Measurements from ENCODE around the gene SIRT1.
"Not testable (repeated sequence)": the region's sequence is repeated elsewhere in the genome, so short reads cannot be mapped to it uniquely, and the experiment has no call there.

SIRT1 gene

GRCh38 chr10:67884313-67884841 is at the start of gene SIRT1:
SIRT1 (plus strand) TSS chr10:67884656; CDS start chr10:67884722, 66 bp downstream.
- in situ Hi-C loops (cut with MboI; ENCODE audit: low sequenced_read_pairs): no loop called here

DNA sequence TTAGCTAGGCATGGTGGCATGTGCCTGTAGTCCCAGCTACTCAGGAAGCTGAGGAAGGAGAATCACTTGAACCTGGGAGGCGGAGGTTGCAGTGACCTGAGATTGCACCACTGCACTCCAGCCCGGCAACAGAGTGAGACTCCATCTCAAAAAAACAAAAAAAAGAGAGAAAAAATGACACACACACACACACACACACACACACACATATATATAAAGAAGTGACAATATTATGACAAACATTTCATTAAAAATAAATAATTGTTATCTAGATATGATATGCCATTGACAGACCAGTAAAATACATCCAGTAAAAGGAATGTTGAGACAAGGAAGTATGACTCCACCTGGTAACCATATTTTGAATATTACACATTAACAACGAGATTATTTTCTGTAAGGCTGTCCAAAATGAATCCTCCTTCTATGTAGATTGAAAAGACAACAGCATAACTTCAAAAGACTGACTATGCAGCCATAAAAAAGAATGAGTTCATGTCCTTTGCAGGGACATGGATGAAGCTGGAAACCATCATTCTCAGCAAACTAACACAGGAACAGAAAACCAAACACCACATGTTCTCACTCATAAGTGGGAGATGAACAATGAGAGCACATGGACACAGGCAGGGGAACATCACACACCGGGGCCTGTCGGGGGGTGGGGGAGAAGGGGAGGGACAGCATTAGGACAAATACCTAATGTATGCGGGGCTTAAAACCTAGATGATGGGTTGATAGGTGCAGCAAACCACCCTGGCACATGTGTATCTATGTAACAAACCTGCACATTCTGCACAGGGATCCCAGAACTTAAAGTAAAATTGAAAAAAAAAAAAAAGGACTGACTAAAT is 48.7 kb upstream of the SIRT1 start:
- in situ Hi-C loops (cut with MboI; ENCODE audit: low sequenced_read_pairs): not testable (repeated sequence)

- in situ Hi-C loops (cut with MboI; ENCODE audit: low sequenced_read_pairs): no loop called here
Measured at GRCh38 chr10:67836488-67836887, 48.0 kb upstream of the SIRT1 start.

- in situ Hi-C loops (cut with MboI; ENCODE audit: low sequenced_read_pairs): no loop called here
Measured at GRCh38 chr10:67836972-67837371, 47.5 kb upstream of the SIRT1 start.

- in situ Hi-C loops (cut with MboI; ENCODE audit: low sequenced_read_pairs): no loop called here
Measured at GRCh38 chr10:67837541-67838314, 46.7 kb upstream of the SIRT1 start, which contains the start of gene DNAJC12. DNAJC12 (minus strand) TSS chr10:67838188; CDS start chr10:67838011, 177 bp downstream.

DNA sequence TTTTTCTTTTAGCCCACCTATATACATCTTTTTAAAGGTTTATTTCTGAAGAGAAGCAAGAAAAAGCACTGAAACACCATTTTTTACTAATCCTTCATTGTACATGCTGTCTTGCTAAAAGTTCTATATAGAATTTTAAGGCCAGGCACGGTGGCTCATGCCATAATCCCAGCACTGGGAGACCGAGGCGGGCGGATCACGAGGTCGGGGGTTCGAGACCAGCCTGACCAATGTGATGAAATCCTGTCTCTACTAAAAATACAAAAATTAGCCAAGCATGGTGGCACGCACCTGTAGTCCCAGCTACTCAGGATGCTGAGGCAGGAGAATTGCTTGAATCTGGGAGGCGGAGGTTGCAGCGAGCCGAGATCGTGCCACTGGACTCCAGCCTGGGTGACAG is 44.9 kb upstream of the SIRT1 start:
- in situ Hi-C loops (cut with MboI; ENCODE audit: low sequenced_read_pairs): not testable (repeated sequence)

- in situ Hi-C loops (cut with MboI; ENCODE audit: low sequenced_read_pairs): no loop called here
Measured at GRCh38 chr10:67839951-67840350, 44.5 kb upstream of the SIRT1 start.

DNA sequence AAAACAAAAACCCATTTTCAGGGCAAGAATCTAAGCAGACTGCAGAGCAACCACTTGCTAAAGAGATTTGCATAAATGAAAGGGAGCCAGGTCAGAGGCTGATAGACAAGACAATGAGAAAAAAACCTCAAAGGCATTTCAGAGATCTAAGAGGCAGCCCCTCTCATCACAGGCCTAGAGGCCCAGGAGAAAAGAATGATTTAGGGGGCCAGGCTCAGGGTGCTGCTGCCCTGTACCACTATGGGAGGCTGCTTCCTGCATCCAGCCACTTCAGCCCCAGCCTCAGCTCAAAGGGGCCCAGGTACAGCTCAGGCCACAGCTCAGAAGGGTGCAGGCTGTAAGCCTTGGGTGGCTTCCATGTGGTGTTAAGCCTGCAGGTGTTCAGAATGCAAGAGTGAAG is 42.7 kb upstream of the SIRT1 start:
- in situ Hi-C loops (cut with MboI; ENCODE audit: low sequenced_read_pairs): no loop called here

DNA sequence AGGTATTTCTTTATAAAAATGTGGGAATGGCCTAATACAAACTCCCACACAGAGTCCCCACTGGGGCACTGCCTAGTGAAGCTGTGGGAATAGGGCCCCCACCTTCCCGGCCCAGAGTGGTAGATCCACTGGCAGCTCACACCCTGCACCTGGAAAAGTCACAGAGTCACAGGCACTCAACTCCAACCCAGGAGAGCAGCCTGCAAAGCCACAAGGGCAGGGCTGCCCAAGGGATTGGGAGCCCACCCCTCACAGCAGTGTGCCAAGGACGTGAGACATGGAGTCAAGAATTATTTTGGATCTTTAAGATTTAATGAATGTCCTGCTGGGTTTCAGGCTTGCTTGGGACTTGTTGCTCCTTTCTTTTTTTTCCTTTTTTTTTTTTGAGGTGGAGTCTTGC is 41.2 kb upstream of the SIRT1 start:
- in situ Hi-C loops (cut with MboI; ENCODE audit: low sequenced_read_pairs): no loop called here

DNA sequence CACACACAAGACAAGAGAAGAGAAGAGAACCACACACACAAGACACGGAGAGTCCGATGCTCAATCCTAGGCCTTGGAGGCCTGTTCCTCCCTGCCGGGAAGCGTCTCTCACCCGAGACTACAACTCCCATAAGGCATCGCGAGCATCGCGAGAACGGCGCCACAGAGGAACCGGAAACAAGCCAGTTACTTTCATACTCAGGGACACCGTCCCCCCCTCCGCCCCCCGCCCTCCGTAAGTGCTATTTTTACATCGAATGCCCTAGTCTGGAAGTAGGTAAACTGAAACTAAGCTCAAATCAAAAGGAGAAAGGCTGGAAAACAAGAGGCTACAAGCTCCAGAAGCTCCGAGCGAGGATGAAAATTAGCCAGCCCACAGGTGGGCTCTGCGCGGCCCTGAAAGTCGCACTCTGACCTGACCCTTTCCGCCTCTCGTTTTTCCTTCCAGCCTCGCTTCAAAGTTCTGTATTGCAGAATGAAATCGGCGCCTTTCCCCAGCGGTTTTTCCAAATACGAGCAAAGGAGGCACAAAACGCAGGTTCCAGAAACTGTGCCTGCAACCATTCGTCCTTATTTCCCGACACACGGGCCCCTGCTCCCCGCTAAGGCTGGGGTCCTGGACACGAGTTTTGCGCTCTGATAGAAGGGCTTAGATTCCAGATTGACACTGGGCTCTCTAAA is 35.0 kb upstream of the SIRT1 start:
- in situ Hi-C loops (cut with MboI; ENCODE audit: low sequenced_read_pairs): no loop called here

DNA sequence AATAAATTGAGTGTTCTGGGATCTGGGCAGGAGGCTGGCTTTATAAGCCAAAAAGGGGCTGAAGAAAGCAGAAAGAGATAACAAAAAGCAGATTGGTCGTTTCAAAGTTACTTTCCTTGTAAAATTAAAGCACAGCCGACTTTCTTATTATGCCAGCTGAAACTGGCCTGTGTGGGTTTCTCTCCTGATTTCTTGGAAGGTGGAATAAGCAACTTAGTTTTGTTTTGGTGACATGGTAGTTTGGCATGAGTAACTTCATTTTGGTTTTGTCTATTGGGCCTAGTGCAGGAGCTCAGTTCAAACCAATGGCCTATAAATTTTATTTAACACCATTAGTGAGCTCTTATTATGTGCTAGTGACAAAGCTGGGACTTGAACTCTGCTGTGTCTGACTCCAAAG is 33.3 kb upstream of the SIRT1 start:
- in situ Hi-C loops (cut with MboI; ENCODE audit: low sequenced_read_pairs): no loop called here

GRCh38 chr10:67852761-67853160 is 31.7 kb upstream of the SIRT1 start:
- in situ Hi-C loops (cut with MboI; ENCODE audit: low sequenced_read_pairs): no loop called here

DNA sequence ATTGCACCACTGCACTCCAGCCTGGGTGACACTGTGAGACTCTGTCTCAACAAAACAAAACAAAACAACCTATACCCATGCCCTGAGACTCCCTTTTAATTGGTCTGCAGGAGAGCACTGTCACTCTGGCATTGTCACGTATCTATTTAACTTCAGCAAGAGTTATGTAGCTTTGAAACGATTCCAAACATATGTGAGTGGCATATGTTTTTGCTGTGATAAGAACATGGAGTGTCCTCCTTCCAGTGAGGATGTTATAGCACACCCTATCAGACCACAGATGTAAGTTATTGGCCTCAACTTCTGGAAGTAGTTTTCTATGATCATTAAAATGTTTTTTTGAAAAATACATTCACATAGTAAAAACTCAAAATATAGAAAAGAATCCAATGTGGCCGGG is 30.9 kb upstream of the SIRT1 start:
- in situ Hi-C loops (cut with MboI; ENCODE audit: low sequenced_read_pairs): no loop called here

DNA sequence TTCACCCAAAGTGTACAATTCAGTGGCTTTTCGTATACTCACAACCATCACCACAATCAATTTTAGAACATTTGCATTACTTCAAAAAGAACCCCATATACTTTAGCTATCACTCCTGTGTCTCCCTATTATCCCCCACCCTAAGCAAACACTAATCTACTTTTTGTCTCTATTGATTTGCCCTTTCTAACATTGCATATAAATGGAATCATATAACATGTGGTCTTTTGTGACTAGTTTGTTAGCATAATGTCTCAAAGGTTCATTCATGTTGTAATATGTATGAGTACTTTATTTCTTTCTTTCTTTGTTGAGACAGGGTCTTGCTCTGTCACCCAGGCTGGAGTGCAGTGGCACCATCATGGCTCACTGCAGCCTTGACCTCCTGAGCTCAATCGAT is 25.5 kb upstream of the SIRT1 start:
- in situ Hi-C loops (cut with MboI; ENCODE audit: low sequenced_read_pairs): no loop called here

GRCh38 chr10:67861750-67862432 is 22.6 kb upstream of the SIRT1 start:
- in situ Hi-C loops (cut with MboI; ENCODE audit: low sequenced_read_pairs): no loop called here

GRCh38 chr10:67863094-67863493 is 21.4 kb upstream of the SIRT1 start:
- in situ Hi-C loops (cut with MboI; ENCODE audit: low sequenced_read_pairs): no loop called here

DNA sequence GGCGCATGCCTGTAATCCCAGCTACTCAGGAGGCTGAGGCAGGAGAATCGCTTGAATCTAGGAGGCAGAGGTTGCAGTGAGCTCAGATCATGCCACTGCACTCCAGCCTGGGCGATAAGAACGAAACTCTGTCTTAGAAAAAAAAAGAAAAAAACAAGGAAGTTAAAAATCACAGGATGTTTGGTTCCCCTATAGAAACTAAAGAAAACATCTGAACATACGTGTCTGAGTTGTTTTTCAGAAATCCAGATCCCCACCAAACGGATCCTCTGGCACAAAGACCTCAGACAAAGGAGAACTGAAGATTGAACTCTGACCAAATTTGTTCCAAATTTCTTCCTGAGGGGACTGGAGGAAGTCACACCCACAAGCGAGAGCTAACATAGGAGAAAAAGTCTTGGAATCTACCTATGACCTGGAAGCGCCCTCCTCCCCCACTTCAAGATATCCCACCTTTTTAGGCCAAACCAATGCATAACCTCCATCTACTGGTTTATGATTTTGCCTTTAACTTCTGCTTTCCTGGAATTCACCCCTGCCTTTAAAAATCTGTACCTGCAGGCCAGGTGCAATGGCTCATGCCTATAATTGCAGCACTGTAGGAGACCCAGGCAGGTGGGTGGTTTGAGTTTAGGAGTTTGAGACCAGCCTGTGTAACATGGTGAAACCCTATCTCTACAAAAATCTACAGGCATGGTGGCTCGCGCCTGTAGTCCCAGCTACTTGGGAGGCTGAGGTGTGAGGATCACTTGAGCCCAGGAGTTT is 19.7 kb upstream of the SIRT1 start:
- in situ Hi-C loops (cut with MboI; ENCODE audit: low sequenced_read_pairs): no loop called here

- in situ Hi-C loops (cut with MboI; ENCODE audit: low sequenced_read_pairs): no loop called here
Measured at GRCh38 chr10:67868132-67868531, 16.3 kb upstream of the SIRT1 start.

DNA sequence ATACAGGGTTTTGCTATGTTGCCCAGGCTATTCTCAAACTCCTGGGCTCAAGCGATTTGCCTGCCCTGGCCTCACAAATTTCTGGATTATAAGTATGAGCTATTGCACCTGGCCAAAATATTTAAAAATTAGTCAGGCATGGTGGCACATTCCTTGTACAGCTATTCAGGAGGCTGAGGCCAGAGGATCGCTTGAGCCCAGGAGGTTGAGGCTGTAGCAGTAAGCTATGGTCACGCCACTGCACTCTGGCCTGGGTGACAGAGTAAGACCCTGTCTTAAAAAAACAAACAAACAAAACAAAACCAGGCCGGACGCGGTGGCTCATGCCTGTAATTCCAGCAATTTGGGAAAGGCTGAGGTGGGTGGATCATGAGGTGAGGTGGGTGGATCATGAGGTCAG is 14.5 kb upstream of the SIRT1 start:
- in situ Hi-C loops (cut with MboI; ENCODE audit: low sequenced_read_pairs): no loop called here
